GM12874 (cell line): ENCODE measurements around the gene PDIK1L.

Source experiments
- CTCF ChIP-seq: IDR thresholded peaks from 2 replicates; pipeline ENCODE4 v1.5.1; 2011; ENCODE audit warnings: low read depth, mild to moderate bottlenecking, control low read depth, low read length, moderate library complexity; ENCODE audit not compliant: insufficient read depth

The PDIK1L gene

GRCh38 chr1:26126321-26127084, 14.9 kb downstream of the PDIK1L start:
- TF ChIP-seq CTCF, result no peak

- no peak for TF ChIP-seq CTCF
Measured at GRCh38 chr1:26127235-26128163, 15.9 kb downstream of the PDIK1L start.

GRCh38 chr1:26129778-26130177, 18.2 kb downstream of the PDIK1L start:
- TF ChIP-seq CTCF, result no peak

- no peak for TF ChIP-seq CTCF
Measured at GRCh38 chr1:26130695-26131094, 19.1 kb downstream of the PDIK1L start.

GRCh38 chr1:26132128-26132833, 20.7 kb downstream of the PDIK1L start:
- no peak for TF ChIP-seq CTCF

GRCh38 chr1:26132834-26133167, 21.2 kb downstream of the PDIK1L start:
- TF ChIP-seq CTCF, result no peak

GRCh38 chr1:26134466-26134865, 22.8 kb downstream of the PDIK1L start:
- TF ChIP-seq CTCF, result no peak
